Keratinocyte (primary cell): Measurements from ENCODE around the gene INO80E.

ENCODE experiments used
- EZH2 ChIP-seq: IDR thresholded peaks from one replicate; pipeline ENCODE4 v1.6.1; 2012; ENCODE audit warnings: inconsistent platforms, mild to moderate bottlenecking, low read length, moderate library complexity
- TF ChIP-seq, protein P1 (sequence below), 3 experiments: IDR thresholded peaks in 1 of 3; conservative IDR thresholded peaks in 1 of 3; optimal IDR thresholded peaks in 1 of 3; 2 replicates in 2 of 3; 3 replicates in 1 of 3; pipeline versions ENCODE3 to v1.5.1; 2011; ENCODE audit warnings: low read length in 3 of 3, mild to moderate bottlenecking in 3 of 3, moderate library complexity in 2 of 3, control low read depth in 1 of 3, inconsistent platforms in 1 of 3; ENCODE audit not compliant: insufficient read depth in 2 of 3; ENCODE audit errors: extremely low read depth in 1 of 3

DNA sequence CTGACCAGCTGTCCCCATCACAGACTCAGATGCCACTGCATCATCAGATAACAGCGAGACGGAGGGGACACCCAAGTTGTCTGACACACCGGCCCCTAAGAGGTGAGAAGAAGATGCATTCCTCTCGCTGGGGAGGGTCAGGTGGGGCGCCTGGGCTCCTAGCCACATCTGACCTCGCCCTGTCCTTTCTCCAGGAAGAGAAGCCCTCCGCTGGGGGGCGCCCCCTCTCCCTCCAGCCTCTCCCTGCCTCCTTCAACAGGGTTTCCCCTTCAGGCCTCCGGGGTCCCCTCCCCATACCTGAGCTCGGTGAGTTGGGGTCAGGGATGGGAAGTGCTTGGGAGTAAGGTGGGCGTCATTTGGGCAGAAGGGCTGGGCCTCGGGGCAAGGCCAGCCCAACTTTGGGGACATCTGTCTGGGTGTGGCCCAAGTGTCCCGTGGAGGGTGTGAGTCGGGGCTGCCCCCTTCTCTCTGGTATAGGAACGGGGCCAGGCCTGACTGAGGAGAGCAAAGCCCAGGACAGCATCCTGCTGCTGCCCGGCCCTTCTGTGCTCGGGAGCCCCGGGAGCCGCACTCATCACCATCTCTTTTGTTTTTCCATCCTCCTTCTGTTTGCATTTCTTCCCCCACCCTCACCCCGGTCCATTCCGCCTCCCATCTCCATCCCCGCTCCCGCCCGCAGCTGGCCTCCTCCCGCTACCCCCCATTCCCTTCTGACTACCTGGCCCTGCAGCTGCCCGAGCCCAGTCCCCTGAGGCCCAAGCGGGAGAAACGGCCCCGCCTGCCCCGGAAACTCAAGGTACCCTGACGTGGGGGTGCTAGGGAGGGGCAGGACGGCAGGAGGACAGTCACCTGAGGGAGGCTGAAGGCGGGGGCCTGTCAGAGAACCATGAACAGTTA lies 4.9 kb downstream of the INO80E start:
- TF ChIP-seq, protein P1, sequence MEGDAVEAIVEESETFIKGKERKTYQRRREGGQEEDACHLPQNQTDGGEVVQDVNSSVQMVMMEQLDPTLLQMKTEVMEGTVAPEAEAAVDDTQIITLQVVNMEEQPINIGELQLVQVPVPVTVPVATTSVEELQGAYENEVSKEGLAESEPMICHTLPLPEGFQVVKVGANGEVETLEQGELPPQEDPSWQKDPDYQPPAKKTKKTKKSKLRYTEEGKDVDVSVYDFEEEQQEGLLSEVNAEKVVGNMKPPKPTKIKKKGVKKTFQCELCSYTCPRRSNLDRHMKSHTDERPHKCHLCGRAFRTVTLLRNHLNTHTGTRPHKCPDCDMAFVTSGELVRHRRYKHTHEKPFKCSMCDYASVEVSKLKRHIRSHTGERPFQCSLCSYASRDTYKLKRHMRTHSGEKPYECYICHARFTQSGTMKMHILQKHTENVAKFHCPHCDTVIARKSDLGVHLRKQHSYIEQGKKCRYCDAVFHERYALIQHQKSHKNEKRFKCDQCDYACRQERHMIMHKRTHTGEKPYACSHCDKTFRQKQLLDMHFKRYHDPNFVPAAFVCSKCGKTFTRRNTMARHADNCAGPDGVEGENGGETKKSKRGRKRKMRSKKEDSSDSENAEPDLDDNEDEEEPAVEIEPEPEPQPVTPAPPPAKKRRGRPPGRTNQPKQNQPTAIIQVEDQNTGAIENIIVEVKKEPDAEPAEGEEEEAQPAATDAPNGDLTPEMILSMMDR (optimal IDR thresholded peaks at IDR 0.05 in 1 of 3, IDR thresholded peaks at IDR 0.05 in 1 of 3, conservative IDR thresholded peaks at IDR 0.05 in 1 of 3; ENCODE audit: extremely low read depth in 1 of 3, insufficient read depth in 2 of 3, low read length in 3 of 3), result no peak
- TF ChIP-seq EZH2, result no peak
